NOMO-1 treated with dmso at 0.1 percent for 144 hours (cell line): ENCODE measurements around the gene MLH1.

Experiments
- DNase-seq: peaks from one replicate; lab custom pipeline; 2025; ENCODE audit not compliant: unreplicated experiment; lab: John Stamatoyannopoulos, UW

The MLH1 gene

DNA sequence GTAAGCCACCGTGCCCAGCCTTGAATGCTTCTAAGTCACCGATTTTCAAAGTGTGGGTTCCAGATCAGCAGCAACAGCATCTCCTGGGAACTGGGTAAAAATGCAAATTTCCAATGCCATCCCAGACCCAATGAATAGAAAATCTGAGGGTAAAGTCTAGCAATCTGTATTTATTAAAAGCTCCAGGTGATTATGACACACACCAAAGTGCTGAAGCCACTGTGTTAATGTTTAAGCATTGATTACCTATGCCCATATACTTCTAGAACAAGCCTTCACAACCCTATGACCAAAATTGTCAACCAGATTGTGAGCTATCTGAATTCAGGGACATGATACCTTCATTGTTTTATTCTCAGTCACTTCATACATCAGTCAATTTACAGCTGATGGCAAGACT is 94.6 kb downstream of the MLH1 start:
- no peak for DNase-seq

DNA sequence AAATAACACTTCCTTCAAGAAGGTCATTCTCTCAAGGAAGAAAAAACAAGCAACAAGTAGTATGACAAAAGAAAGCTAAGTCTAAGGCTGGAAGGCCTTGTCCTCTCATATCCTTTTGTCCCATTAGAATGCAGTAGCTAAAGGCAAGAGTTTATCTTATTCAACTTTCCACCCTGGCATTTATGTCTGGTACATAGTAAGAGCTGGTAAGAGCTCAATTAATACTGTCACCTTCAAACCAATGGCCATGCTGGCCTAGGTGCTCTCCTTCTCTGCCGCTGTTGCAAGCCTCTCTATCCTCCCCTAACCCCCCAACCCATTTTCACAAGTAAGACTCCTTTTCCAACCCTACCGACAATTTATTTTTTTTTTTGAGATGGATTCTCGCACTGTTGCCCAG is 99.2 kb downstream of the MLH1 start:
- DNase-seq = no peak

DNA sequence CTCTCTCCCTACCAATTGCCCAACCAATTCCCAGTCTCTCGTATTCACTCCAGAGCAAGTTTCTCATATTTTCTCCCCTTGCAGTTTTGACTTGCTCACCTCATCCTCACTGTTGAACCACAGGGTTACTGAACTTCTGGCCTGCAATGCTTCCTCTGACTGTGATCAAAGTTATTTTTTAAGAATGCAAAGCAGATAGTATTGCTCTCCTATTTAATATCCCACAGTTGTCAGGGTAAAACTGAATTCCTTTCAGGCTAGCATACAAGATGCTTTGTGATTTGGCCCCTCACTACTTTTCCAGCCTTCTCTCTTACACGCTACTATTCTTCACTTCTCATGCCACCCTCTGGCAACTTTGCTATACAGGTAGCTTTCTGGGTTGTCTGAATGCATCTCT is 100.2 kb downstream of the MLH1 start:
- no peak for DNase-seq

DNA sequence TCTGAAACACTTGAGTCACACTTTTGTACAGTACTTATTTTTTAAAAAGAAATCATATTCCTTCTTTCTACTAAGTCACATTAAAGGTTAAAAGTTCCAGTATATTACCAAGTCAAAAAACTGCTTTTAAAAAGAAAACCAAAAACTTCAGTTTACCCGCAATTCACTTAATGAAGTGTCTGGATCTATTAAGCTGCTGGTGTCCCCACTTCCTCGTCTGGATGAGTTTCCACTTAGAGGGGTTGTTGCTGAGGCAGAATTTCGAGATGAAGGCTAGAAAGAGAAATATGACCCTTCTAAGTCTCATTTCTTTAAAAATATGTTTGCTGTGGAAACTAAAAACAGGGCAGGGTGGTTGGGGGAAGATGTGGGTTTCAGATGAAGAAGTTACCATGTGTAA is 101.3 kb downstream of the MLH1 start:
- DNase-seq = no peak

DNA sequence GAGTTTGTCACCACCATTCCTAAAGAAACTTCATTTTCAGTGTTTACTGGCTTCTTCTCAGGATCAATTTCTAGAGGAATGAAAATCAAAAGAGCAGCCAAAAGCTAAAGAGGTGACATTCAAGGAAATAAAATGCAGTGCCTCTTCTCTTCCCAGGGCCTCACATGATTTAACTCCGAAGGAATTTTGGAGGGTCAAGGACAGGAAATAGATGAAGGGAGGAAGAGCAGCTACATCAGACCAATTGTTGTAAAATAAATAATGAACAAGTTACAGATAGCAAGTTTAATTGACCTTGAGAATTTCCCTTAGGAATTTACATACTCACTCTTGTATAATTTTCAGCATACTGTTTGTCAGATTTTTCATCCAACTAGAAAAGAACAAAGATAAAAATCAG is 103.0 kb downstream of the MLH1 start:
- DNase-seq = no peak

DNA sequence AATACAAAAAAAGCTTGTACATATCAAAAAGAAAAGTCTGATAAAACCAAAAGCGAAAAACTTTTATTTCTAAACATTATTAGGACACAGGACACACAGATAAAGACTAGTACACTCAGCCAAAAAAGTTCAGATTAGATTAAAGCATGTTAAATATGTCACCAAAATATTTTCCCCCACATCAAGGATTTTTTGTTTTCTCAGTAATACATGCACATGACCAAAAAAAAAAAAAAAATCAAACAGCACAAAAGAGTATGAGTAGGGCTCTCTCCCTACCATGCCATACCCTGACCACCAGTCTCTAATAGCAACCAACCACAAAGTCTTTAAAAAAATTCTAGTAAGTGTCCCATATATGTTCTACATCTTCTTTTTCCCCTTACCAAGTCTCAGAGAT is 103.7 kb downstream of the MLH1 start:
- no peak for DNase-seq

DNA sequence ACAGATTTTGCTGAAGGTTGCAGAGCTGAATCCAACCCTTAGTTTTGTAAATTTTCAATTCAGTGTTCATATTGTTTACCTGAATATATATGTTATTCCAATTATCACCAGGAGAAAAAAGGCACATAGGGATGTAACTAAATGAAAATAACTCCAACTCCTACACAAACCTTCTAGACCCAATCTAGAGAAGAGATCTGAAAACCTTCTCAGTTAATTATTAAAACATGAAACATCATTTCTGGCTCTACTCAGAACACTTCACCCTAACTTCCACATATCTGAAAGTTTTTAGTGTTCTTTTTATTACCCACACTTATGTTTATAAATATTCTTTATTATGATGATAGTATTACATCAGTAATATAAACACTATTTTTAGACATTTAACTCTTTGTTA is 104.5 kb downstream of the MLH1 start:
- DNase-seq = no peak

DNA sequence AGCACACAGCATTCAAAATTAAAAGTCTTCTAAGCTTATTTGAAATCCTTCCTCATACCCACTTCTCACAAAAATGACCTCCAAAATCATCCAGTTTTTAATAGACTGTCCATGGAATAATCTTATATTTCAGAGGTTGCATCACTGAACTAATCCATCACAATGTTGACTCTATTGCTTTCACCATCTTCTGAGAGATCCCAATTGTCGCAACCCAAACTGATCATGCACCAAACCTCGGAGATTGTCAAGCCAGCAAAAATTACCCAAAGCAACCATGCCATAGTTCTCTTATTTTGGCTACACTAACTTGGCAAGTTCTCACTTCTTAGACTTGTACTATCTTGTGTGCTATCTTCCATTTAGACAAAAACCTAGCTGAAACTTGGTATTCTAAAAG is 105.6 kb downstream of the MLH1 start:
- DNase-seq = no peak

DNA sequence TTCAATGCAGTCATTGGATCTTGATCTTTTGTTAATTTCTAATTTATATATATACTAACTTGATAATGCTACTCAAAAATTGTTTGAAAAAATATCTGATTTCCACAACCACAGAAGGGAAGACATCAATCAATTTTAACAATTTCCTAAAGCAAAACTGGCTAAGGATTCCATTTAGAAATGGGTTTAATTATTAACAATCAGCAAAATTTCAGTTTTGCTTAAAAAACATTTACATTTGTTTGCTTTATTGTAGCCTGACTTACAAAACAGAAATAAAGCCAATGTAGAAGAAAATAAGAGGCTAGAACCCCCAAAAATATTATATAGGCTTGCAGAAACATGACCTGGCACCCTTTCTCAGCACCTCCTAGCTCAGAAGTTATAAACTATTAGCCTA is 106.2 kb downstream of the MLH1 start:
- DNase-seq = no peak

DNA sequence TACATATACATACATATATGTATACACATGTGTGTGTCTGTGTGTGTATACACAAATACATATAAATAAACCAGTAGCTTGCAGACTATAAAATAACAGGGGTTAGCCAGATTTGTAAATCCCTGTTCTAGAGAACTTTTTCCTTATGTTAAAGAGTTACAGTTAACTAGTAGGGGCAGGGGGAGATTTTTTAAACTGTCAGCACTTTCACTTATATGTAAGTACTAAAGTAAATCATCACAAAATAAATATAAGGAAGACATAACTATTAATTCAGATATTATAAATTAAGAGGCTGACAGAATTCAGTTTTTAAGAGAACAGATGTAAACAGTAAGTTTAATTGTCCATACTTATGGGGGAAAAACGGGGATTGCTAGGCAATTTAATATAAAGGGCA is 107.1 kb downstream of the MLH1 start:
- no peak for DNase-seq
